ENCODE measurements around the gene GAS6.

The GAS6 gene

DNA sequence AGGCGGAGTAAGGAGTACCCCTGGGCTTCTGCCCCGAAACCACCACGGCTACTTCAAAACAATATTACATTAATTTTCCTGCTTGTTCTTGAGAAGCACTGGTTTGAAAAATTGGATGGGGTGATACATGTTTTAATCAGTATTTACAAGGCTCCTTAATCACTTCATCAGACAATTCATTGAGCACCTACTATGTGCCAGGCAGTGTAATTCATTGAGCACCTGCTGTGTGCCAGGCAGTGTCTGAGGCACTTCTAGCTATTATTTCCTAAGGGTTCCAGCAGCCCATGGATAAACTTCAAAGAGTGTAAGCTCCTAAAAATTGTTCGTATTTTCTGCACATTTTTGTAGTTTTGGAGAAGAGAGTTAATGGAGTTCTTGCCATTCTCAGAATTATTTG is 1.6 kb upstream of the GAS6 start:
- DNase-seq (ENCODE audit: low read depth) = no peak
- no peak overlapping the region for H3K4me3 ChIP-seq (ENCODE audit: low read depth, low read length)
- TF ChIP-seq, protein P1, sequence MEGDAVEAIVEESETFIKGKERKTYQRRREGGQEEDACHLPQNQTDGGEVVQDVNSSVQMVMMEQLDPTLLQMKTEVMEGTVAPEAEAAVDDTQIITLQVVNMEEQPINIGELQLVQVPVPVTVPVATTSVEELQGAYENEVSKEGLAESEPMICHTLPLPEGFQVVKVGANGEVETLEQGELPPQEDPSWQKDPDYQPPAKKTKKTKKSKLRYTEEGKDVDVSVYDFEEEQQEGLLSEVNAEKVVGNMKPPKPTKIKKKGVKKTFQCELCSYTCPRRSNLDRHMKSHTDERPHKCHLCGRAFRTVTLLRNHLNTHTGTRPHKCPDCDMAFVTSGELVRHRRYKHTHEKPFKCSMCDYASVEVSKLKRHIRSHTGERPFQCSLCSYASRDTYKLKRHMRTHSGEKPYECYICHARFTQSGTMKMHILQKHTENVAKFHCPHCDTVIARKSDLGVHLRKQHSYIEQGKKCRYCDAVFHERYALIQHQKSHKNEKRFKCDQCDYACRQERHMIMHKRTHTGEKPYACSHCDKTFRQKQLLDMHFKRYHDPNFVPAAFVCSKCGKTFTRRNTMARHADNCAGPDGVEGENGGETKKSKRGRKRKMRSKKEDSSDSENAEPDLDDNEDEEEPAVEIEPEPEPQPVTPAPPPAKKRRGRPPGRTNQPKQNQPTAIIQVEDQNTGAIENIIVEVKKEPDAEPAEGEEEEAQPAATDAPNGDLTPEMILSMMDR (conservative IDR thresholded peaks at IDR 0.05; ENCODE audit: low read depth, low read length) = no peak

GRCh38 chr13:113864273-113864890 is 506 bp upstream of the GAS6 start:
- no peak for DNase-seq (ENCODE audit: low read depth)
- TF ChIP-seq, protein P1 (conservative IDR thresholded peaks at IDR 0.05; ENCODE audit: low read depth, low read length) = no peak
- H3K4me3 ChIP-seq (ENCODE audit: low read depth, low read length) = peak overlapping the region; percentile 69

DNA sequence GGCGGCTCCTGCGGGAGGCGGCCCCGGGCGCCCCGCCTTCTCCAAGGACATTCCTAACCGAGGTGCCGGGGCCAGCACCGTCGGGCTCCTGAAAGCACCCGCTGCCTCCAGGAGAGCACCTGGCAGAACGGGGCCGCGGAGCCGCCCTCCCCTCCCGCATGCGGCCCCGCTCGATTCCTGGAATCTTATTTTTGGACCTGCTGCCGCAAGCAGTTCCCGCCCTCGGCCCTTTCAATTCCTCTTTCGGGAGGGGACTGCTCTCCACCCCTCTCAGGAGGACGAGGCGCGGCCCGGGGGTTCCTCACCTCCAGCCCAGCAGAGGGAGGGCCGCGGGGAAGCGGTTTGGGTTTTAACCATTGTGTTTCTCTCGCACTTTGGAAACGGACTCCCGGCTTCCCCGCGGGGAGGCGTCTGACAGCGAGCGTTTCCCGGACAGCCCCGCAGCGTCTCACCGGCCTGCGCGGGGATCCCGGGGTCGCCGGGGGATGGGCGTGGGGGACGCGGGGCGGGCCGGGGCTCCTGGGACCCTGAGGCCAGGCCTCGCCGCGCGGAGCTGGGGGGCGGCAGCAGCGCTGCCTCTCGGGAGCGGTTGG is 849 bp downstream of the GAS6 start:
- H3K4me3 ChIP-seq (ENCODE audit: low read depth, low read length) = peak overlapping the region; percentile 69
- TF ChIP-seq, protein P1 (conservative IDR thresholded peaks at IDR 0.05; ENCODE audit: low read depth, low read length) = peak; percentile 15
- DNase-seq (ENCODE audit: low read depth) = peak; percentile 24

GRCh38 chr13:113862191-113862930 is 1.5 kb downstream of the GAS6 start:
- no peak for DNase-seq (ENCODE audit: low read depth)
- TF ChIP-seq, protein P1 (conservative IDR thresholded peaks at IDR 0.05; ENCODE audit: low read depth, low read length) = no peak

GRCh38 chr13:113861433-113862030 is 2.3 kb downstream of the GAS6 start:
- DNase-seq (ENCODE audit: low read depth) = no peak
- no peak overlapping the region for H3K4me3 ChIP-seq (ENCODE audit: low read depth, low read length)

More at GRCh38 chr13:113862191-113862930, 1.5 kb downstream of the GAS6 start:
- peak overlapping the region; percentile 69 for H3K4me3 ChIP-seq (ENCODE audit: low read depth, low read length)

GRCh38 chr13:113860665-113861432 is 3.0 kb downstream of the GAS6 start:
- peak; percentile 39 for DNase-seq (ENCODE audit: low read depth)
- no peak overlapping the region for H3K4me3 ChIP-seq (ENCODE audit: low read depth, low read length)
- TF ChIP-seq, protein P1 (conservative IDR thresholded peaks at IDR 0.05; ENCODE audit: low read depth, low read length) = no peak

More at GRCh38 chr13:113861433-113862030, 2.3 kb downstream of the GAS6 start:
- TF ChIP-seq, protein P1 (conservative IDR thresholded peaks at IDR 0.05; ENCODE audit: low read depth, low read length) = no peak

All from choroid plexus epithelial cell (primary cell).